ENCODE results near the gene PDGFA. TPM values are rescaled to one million over a fixed set of nuclear protein-coding genes. Genes with fewer than 3 reads are reported as not detected.

Gene PDGFA
- total RNA-seq, 1 donor from 2014 or later = 78.8 TPM

DNA sequence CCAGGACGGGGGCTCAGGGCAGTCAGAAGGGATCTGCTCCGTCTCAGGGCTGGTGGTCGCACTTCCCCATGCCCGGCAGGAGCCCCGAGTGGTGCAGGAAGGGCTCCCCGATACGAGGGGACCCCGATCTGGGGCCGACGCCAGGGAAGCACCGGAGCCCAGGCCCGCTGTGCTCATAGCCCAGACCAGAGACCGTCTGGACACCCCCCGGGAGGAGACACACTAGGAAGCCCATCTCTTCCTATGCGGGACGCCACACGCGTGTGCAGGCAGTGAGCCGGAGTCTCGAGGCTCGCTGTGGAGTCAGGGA is 39.7 kb upstream of the PDGFA start:
- H3K27ac Mint-ChIP-seq = no peak overlapping the region
- peaks cover 3% of the 10 kb centered on the region for H3K36me3 Mint-ChIP-seq
- H3K4me3 Mint-ChIP-seq = no peak overlapping the region
- TF ChIP-seq, protein P1, sequence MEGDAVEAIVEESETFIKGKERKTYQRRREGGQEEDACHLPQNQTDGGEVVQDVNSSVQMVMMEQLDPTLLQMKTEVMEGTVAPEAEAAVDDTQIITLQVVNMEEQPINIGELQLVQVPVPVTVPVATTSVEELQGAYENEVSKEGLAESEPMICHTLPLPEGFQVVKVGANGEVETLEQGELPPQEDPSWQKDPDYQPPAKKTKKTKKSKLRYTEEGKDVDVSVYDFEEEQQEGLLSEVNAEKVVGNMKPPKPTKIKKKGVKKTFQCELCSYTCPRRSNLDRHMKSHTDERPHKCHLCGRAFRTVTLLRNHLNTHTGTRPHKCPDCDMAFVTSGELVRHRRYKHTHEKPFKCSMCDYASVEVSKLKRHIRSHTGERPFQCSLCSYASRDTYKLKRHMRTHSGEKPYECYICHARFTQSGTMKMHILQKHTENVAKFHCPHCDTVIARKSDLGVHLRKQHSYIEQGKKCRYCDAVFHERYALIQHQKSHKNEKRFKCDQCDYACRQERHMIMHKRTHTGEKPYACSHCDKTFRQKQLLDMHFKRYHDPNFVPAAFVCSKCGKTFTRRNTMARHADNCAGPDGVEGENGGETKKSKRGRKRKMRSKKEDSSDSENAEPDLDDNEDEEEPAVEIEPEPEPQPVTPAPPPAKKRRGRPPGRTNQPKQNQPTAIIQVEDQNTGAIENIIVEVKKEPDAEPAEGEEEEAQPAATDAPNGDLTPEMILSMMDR (IDR thresholded peaks at IDR 0.05; ENCODE audit: unreplicated experiment) = no peak
- DNase-seq (ENCODE audit: low spot score in 2 of 2, unreplicated experiment in 2 of 2) = no peak
- no peaks in the 10 kb centered on the region for H3K9me3 Mint-ChIP-seq
- H3K4me1 Mint-ChIP-seq = peaks cover 6% of the 10 kb centered on the region
- no peaks in the 10 kb centered on the region for H3K27me3 Mint-ChIP-seq (ENCODE audit: low read depth)

DNA sequence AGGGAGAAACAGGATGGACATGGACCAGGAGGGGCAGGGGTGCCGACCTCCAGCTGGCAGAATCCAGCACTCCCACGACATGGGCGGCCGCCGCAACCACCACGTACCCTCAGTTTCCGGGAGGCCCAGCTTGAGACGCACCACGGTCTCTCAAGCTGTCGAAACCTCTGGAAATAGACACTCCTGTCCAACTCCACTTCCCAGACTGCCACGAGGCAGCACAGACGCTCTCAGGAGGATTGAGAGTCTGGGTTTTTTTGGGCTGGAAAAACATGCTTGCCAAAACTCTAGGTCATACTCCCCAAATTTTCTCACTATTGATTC is 37.9 kb upstream of the PDGFA start:
- Mint-ChIP-seq H3K9me3 (no peaks in the 10 kb centered on the region), H3K4me1 (peaks cover 3% of the 10 kb centered on the region), H3K4me3 (no peak overlapping the region), H3K36me3 (peaks cover 8% of the 10 kb centered on the region), H3K27me3 (ENCODE audit: low read depth) (no peaks in the 10 kb centered on the region), H3K27ac (no peak overlapping the region)
- DNase-seq (ENCODE audit: low spot score in 2 of 2, unreplicated experiment in 2 of 2) = no peak
- TF ChIP-seq, protein P1 (IDR thresholded peaks at IDR 0.05; ENCODE audit: unreplicated experiment) = no peak

DNA sequence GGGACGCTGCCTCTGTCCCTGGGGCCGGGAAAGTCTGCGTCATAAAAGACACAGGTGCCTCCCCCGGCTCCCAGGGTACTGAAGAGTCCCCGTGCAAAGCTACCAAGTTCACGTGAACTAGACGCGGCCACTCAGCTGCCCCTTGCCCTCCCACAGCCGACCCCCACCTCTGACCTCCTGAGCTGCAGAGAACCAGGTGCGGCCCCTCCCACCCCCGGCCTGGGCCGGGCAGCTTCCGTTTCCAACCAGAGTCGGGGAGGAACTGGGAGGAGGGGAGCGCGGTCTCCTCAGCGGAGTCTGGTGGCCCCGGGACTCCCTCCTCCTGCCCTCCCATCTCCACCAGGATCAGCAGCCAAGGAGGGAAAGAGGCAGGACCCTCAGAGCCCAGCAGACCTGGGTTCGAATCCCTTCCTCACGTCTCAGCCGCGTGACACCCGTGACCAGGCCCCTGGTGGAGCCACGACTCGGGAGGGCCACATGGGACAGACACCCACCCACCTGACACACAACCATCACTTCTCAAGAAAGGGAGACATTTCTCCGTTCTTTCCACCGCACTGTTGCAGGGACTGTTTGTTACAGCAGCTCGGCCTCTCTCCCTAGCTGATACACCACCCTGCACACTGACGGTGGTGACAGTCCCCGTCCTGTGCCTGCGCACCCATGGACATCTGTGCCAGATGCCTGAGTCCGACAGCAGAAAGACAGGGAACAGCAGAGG is 37.4 kb upstream of the PDGFA start:
- no peaks in the 10 kb centered on the region for H3K9me3 Mint-ChIP-seq
- no peak overlapping the region for H3K4me3 Mint-ChIP-seq
- no peak for DNase-seq (ENCODE audit: low spot score in 2 of 2, unreplicated experiment in 2 of 2)
- H3K27me3 Mint-ChIP-seq (ENCODE audit: low read depth) = no peaks in the 10 kb centered on the region
- H3K36me3 Mint-ChIP-seq = peaks cover 8% of the 10 kb centered on the region
- no peaks in the 10 kb centered on the region for H3K4me1 Mint-ChIP-seq
- no peak overlapping the region for H3K27ac Mint-ChIP-seq
- TF ChIP-seq, protein P1 (IDR thresholded peaks at IDR 0.05; ENCODE audit: unreplicated experiment) = no peak

DNA sequence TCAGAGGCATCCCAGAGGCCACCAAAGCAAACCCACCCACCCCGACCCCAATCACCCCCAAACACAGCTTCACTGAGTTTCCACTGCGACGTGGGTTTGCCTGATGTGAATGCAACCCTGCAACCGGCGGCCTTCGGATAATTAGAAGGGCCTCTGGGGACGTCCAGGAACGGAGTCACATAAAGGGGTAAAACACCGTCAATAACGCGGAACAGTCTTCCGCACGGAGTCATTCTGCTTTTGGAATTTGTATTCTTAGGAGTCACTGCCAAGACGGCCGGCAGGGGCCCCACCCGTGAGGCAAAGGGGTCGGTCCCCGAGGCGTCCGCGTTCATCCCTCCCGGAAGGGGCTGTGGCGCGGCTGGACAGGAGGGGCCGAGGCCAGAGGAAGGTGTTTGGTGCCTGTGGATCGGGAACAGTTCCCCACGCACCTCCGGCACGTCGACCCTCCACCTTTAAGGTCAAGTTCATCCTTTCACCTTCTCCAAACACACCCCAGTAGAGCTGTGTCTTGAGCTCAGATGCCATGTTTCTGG is 36.7 kb upstream of the PDGFA start:
- Mint-ChIP-seq H3K27me3 (ENCODE audit: low read depth) (no peaks in the 10 kb centered on the region), H3K27ac (no peak overlapping the region), H3K4me1 (no peaks in the 10 kb centered on the region), H3K36me3 (peaks cover 8% of the 10 kb centered on the region), H3K9me3 (no peaks in the 10 kb centered on the region), H3K4me3 (no peak overlapping the region)
- TF ChIP-seq, protein P1 (IDR thresholded peaks at IDR 0.05; ENCODE audit: unreplicated experiment) = no peak
- DNase-seq (ENCODE audit: low spot score in 2 of 2, unreplicated experiment in 2 of 2) = no peak

DNA sequence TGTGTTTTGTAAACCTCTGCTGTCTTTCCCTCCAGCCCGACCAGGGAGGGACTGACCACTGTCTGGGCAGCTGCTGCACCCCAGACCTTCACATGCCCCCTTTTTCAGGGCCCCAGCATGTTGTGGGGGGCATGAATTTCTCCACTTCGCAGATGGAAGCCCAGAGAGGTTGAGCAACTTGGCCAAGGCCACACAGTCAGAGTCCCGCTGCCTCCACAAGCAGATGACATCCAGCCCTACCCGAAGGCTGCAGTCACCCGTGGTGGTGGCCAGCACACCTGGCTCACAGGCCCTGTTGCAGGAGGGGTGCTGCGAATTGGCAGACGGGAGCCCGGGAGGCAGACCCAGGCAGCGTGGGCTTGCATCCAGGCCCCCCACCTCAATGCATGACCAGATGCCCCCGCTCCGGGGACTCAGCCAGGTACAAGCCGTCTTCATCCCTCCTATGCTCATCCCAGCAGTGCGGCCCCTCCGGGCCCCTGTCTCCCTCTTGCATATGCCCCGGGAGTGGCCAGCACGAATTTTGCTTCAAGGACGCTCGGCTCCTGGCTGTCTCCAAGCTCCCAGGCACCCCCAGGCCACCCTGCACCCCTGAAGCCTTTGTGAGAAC is 36.0 kb upstream of the PDGFA start:
- Mint-ChIP-seq H3K27me3 (ENCODE audit: low read depth) (no peaks in the 10 kb centered on the region), H3K4me3 (no peak overlapping the region), H3K36me3 (peaks cover 8% of the 10 kb centered on the region), H3K27ac (no peak overlapping the region), H3K4me1 (no peaks in the 10 kb centered on the region), H3K9me3 (no peaks in the 10 kb centered on the region)
- TF ChIP-seq, protein P1 (IDR thresholded peaks at IDR 0.05; ENCODE audit: unreplicated experiment) = no peak
- DNase-seq (ENCODE audit: low spot score in 2 of 2, unreplicated experiment in 2 of 2) = no peak

Measured in mesothelial cell of epicardium (in vitro differentiated cells).